Muscle of arm (tissue), 14 donors: Measurements from ENCODE around the gene MOGAT3. TPM values are rescaled to one million over a fixed set of nuclear protein-coding genes. Genes with fewer than 3 reads are reported as not detected.

Source experiments
- DNase-seq: peaks from one replicate; pipeline ENCODE4 v3.0.0-alpha.2; 2013
- long read RNA-seq, 11 donors: transcript quantifications; one replicate each; lab custom pipeline, GENCODE V29; 2026
- polyA plus RNA-seq, 12 donors: library from polyadenylated mRNA; unstranded; fragments of 120-200 nt; gene quantifications; one replicate each; pipeline ENCODE4 v1.2.1, GENCODE V29; 2013; ENCODE audit not compliant: insufficient read length in 12 of 12

Gene MOGAT3, protein sequence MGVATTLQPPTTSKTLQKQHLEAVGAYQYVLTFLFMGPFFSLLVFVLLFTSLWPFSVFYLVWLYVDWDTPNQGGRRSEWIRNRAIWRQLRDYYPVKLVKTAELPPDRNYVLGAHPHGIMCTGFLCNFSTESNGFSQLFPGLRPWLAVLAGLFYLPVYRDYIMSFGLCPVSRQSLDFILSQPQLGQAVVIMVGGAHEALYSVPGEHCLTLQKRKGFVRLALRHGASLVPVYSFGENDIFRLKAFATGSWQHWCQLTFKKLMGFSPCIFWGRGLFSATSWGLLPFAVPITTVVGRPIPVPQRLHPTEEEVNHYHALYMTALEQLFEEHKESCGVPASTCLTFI
- 10 to 100 TPM in 1 of 12 donors, under 1 TPM in 4, not detected in 7; 0.08 to 31.6 (median 0.15) TPM for polyA plus RNA-seq
- long read RNA-seq, donor 1, partial matches to known transcripts, result 0 of 4 reads
- long read RNA-seq, donor 1, other reads (novel, unspliced or antisense), result 0 of 4 reads
- long read RNA-seq, donor 2, result 0 reads
- long read RNA-seq, donor 3, result 0 reads
- long read RNA-seq, donor 4, result 0 reads
- long read RNA-seq, donor 5, result 0 reads
- long read RNA-seq, donor 6, result 0 reads
- long read RNA-seq, donor 7, result 0 reads
- long read RNA-seq, donor 8, result 0 reads
- long read RNA-seq, donor 9, result 0 reads
- long read RNA-seq, donor 10, result 0 reads
- long read RNA-seq, donor 11, result 0 reads

DNA sequence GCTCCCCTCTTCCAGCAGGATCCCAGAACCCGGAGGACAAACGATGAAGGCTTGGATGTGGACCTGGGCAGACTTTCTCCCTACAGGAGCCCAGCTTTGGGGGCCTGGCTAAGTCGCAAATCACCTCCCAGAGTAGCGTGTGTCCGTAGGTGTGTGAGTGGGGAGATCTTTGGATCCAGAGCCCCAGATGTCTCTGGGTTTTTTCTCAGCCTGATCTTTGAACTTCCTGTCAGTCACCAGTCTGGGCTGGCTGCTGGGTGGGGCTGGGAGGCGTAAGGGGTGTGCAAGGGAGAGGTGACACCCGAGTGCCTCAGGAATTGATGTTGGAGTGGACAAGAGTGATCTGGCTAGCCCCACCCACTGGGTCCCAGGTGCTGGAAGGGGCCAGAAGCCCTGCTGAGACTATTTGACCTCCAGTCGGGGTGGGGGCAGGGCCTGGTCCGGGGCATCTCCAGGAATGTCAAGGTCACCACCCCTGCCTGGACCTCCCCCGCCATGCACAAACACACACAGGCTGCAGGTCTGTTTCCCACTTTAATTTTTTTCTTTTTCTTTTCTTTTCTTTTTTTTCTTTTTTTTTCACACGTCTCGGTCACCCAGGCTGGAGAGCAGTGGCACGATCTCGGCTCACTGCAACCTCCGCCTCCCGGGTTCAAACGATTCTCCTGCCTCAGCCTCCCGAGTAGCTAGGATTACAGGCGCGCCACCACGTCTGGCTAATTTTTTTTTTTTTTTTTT is at the start of gene MOGAT3:
MOGAT3 (minus strand) TSS at position 175 of the 738 bp plus-strand sequence. CDS start 182 bp downstream, outside the sequence.
- DNase-seq, result no peak

DNA sequence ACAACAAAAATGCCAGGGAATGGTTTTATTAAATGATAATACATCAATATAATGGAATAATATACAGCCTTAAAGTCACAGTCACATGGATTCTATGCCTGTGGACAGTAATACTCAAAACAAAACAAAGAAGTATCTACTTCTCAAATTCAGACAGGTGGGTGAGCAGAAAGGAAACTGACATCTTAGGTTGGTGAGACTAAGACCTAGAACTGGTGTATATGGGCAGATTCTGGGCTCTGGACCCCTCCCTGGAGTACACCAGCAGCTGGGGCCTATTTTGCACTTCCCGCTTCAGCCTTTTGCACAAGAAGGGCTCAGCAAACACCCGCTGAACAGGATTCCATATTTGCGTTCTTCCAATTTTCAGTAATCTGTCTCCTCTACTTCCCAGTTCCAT is 49.5 kb upstream of the MOGAT3 start:
- DNase-seq, result no peak

DNA sequence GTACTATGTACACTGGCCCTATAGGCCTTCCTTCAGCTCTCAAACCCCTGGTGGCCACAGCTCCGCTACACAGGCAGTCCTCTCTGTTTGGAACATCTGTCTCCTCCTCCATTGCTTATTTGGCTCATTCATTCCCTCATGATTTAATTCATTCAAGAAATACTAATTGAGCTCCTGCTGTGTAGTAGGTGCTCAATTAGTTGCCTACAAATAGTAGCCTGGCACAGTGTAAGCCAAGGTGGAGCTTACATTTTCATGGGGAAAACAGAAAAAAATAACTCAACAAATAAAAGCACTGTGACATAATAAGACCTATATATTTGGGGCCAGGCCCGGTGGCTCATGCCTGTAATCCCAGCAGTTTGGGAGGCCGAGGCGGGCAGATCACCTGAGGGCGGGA is 47.4 kb upstream of the MOGAT3 start:
- no peak for DNase-seq

DNA sequence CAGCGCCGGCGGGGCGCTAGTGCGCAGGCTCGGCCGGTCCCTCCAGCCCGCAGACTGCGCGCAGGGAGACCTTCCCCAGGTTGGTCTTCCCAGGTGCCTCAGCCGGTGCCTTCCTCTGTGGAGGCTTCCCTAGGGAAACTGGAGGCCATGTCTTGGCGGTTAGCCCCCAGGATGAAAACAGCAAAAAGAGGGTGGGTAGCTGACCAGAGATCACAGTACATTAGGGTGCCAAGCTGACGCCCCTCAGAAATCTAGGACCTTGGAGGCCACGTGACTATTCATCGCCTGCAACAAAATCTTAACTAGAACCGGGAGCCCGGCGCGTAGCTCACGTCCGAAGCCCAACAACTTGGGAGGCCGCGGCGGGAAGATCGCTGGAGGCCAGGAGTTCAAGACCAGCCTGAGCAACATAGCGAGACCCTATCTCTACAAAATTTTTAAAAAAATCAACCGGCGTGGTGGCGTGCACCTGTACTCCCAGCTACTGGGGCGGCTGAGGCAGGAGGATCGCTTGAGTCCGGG is 44.4 kb upstream of the MOGAT3 start:
- DNase-seq, result no peak

DNA sequence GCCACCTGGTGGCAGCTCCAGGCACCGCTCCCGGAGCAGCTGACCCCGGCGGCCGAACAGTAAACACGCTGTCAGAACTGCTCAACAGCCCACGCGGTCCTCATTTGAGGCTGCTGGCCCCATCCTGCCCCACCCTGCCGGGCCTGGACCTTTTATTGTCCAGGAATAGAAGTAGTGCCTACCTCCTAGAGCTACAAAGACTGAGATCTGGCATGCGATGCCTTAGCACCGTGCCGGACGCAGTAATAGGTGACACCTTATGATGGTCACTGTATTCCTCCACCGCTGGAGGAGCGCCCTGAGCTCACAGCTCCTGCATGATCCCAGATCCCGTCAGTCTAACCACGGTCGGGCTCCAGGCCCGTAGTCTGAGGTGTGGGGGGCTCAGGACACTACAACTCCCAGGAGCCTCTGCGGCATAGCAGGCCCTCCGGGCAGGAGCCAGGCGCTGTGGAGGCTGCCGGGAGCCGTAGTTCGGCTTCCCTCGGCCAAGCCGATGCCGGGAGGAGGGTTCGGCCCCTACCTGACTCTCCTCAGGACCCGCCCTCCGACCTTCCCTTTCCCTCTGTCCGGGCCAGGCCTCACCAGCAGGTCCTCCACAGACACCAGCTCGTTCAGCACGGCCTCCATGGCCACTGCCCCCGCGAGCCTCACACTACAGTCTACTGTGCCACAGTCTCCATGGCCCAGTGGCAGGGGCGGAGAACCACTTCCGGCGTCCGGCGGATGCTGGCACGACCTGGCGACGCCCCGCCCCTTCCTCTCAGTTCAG is 43.7 kb upstream of the MOGAT3 start, which contains the start of gene FIS1:
FIS1 (minus strand) TSS at position 707 of the 772 bp plus-strand sequence; CDS start at position 630, 77 bp downstream.
- peak; percentile 92 for DNase-seq

DNA sequence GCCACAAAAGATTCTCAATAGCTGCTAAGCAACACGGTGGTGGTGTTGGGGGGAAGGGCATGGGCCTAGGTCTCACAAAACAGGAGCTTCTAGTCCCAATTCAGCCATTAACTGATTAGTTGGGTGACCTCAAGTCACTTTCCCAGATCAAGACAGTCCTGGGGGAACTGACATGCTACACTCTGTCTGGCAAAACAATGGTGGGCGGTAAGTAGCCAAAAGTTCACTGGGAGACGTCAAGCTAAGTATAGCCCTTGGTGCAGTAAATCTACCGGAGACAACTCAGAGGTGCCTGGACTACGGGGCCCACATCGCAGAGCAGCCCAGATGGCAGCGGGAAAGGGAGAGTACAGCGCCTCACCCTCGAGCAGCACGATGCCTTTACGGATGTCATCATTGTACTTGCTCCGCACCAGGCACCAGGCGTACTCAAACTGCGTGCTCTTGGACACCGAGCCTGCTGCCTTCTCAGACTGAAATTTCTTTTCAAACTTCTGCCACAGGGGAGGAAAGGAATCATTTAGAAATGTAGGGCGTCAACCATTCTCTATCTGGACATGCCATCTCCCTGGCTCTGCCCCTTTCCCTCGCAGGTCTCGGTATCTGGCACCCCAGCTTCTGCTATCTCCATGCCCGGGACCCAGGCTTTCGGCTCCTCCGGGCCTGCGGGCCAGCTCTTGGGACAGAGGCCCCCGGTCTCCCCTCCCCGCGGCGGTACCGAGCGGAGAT is 43.0 kb upstream of the MOGAT3 start:
- no peak for DNase-seq

DNA sequence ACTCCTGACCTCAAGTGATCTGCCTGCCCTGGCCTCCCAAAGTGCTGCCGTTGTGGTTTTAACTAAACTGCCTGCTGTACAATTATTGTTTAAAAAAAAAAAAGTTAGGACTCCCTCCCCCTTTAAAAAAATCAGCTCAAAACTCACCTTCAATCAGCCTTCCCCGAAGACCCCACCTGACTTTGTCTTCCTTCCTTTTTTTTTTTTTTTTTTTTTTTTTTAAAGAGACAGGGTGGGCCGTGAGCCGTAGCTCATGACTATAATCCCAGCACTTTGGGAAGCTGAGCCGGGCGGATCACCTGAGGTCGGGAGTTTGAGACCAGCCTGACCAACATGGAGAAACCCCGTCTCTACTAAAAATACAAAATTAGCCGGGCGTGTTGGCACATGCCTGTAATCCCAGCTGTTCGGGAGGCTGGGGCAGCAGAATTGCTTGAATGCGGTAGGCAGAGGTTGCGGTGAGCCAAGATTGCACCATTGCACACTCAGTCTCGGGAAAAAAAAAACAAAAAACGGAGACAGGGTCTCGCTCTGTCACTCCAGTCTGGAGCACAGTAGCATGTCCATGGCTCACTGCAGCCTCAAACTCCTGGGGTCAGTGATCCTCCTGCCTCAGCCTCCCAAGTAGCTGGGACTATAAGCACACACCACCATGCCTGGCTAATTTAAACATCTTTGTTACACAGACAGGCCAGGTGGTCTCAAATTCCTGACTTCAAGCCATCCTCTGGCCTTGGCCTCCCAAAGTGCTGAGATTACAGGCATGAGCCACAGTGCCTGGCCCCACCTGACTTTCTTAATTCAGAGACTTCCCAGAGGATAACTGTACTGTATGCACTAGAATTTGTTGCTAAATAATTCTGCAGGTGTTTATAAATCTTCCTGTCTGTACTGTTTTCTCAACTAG is 40.9 kb upstream of the MOGAT3 start:
- no peak for DNase-seq

DNA sequence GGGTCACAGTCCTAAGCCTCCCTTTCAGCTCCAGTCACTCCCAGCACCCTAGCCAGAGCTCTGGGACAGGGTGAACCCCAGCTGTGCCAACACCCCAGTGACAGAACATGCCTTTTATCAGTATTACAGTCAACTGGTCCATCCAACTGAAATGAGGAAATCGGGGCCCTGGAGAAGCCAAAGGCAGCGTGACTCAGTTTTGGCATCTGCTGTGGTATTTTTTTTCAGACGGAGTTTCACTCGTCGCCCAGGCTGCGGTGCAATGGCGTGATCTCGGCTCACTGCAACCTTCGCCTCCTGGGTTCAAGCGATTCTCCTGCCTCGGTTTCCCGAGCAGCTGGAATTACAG is 40.2 kb upstream of the MOGAT3 start:
- no peak for DNase-seq

DNA sequence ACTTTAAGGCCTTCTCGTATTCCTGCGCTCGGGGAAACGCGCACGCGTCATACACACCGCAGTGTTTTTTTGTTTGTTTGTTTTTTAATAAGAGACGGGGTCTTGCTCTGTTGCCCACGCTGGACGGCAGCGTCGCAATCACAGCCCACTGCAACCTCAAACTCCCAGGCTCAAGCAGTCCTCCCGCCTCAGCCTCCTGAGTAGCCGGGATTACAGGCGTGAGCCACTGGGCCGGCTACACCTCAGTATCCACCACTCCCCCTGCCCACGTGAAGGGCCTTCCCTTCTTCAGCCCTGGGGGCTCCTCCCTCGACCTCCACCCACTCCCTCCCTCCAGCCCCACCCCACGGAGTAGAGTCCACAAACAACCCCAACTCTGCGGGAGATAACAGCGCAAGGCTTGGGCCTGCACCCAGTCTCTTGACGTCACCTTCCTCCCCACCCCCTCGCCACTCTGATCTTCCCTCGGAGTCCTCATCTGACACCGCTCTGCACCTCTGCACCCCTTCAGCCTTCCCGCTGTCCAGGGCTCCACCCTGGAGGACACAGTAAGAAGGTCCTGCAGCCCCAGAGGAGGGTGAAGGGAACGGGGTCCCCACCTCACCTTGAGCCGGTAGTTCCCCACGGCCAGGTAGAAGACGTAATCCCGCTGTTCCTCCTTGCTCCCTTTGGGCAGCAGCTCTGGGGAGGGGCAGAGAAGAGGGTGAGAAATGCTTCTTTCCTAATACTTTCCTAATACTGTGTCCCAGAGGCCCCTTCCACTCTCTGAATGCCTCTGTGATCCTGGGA is 39.6 kb upstream of the MOGAT3 start:
- no peak for DNase-seq

DNA sequence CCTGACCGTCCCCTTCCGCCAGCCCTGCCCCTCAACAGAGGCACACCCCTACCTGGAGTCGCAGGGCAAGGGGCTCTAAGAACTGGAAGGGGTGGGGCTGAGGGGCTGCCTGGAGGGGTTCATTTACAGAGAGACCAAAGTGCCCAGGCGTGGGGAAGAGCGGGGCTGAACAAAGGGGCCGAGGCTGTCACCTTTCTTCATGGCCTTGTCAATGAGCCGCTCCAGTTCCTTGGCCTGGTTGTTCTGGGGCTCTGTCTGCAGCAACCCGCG is 39.0 kb upstream of the MOGAT3 start:
- no peak for DNase-seq

DNA sequence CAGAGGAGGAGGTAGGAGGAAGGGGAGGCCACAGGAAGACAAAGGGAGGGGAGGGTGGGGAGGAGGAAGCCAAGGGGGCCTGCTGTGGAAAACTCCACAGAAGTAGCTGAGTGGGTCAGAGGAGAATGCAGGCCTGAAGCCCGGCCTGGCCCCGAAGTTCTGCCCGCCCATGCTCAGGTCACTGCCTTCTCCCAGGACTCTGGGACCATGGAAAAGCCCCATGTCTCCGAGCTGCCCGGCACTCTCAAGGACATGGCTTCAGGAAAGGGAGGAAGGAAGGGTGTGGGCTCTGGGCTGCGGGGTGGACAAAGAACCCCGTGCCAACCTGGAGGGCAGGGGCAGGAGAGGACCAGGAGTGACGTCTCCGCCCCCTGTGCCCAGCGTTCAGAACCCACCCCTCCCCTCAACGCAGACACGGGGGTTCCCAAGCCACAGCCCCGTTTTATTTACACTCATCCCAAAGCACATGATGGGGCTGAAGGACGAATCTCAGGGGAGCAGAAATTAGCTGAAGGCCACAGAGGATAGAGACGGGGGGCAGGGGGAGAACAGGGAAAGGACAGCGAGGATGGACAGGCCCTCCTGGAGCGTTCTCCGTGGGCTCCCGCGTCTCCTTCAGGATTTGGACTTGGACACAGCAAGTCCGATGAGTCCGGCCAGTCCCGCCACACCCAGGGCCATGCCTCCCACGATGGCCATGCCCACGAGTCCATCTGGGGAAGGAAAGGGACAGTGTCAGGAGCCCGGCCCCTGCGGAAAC is 38.5 kb upstream of the MOGAT3 start:
- DNase-seq, result no peak

DNA sequence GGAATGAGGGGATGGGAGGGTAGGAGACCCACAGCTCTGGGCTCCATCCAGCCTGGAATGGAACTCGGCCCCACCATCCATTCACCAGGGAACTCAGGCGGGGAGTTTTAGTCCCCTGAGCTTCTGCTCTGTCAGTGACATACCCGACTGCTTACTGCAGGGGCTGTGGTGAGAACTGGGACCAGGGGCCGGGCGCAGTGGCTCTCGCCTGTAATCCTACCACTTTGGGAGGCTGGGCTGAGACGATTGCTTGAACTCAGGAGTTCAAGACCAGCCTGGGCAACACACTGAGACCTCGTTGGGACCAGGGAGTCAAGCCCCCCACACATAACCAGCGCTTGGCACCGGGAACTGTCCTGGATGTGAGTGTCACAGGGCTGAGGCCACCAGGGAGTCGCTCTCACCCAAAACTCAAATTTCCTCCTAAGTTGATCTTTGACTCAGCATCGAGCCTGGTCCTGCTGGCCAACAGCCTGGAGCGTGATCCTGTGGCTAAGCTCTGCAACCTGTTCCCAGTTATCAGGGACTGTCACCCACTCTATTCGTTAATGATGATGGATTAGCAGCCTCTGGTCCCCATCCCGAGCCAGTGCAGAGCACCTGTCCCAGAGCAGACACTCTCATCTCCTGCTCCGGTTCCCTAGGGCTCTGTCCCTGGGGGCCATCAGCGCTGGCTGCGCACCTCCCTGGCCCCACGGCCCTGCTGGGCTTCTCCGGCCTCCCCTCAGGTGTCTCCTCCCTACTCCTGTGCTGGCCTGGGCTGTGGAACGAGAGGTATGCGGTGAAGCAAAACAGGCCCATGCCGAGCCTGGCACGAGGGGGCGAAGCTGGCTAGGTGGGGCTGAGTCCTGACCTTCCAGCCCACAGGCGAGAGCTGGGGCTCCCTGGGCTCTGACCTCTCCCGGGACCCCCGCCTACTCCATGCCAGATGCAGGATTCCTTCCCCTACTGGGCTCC is 37.7 kb upstream of the MOGAT3 start:
- DNase-seq, result no peak

DNA sequence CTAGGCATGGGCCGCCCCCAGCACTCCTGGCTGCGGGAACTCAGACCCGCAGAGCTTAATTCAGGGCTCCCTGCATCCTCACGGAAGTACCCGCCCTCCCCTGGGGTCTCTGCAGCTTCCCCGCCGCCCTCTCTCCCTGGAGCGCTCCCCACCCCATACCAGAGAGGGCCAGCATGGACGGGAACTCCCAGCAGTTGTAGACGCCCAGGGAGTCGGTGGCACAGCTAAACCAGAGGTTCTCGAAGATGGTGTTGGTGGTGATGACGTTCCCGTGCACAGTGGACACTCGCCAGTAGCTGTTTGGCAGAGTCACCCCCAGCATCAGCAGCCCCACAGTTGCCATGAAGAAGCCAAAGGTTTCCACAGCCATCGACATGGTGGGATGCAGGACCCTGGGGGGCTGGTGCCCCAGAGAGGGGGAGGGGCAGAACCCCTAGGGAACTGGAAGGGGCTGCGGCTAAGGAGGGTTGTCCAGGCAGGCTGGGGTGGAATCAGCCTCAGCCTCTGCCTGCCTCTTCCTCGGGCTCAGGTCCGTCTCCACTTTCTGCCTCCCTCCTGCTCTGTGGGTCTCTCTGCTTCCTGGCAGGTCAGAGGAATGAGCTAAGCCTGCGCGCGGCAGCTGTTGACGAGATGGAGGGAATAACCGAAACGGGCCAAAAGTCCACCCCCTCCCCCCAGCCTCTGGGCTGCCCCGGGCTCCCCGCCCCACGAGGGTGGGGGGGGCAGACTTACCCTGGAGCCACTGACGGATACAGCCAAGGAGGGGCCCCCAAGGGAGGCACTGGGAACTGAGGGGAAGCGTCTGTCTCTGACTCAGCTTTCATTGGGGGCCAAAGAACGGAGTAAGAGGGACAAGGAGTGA is 36.6 kb upstream of the MOGAT3 start, which contains the start of gene CLDN15:
CLDN15 (minus strand) TSS at position 597 of the 862 bp plus-strand sequence; CDS start at position 376, 221 bp downstream.
- DNase-seq, result peak; percentile 70

DNA sequence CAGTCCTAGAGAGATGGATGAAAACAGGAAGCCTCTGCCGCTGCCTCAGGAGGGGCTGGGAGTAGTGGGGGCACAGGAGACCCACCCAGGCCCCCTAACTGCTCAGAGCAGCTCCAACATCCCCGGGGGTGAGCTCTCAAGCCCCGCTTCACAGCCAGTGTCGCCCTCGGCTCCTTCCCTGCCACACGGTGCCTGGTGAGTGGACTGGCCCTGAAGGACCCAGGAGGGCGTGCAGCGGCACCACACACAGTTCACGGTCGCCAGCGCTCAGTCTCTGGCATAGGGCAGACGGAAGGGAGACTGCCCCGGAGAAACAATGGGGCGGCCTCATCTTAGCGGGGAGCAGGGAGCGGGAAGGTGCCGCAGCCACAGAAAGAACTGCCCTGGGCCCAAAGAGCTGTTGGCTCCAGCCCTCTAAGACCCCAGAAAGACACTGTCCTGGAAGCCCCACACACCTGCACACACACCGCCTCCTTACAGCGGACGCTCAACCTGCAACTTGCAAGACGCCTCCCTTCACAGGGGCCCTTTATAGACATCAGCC is 35.5 kb upstream of the MOGAT3 start:
- DNase-seq, result no peak

DNA sequence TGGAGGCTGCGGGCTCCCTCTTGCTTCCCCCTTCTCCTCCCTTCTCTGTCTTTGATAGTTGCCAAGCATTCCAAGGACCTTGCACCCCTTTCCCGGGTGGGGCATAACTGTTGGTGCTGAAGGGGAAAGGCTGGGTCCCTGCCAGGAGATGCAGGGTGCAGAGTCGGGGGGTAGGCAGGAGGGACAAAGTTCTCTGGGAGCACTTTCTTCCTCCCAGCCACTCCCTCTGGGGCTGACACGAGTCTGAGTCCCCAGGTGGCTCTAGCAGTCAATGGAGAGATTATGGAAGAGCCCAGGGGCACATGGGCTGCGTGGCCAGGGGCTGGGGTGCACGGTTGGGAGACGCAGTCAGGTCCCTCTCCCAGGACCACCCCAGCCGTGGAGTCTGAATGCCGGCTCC is 34.7 kb upstream of the MOGAT3 start:
- DNase-seq, result no peak

DNA sequence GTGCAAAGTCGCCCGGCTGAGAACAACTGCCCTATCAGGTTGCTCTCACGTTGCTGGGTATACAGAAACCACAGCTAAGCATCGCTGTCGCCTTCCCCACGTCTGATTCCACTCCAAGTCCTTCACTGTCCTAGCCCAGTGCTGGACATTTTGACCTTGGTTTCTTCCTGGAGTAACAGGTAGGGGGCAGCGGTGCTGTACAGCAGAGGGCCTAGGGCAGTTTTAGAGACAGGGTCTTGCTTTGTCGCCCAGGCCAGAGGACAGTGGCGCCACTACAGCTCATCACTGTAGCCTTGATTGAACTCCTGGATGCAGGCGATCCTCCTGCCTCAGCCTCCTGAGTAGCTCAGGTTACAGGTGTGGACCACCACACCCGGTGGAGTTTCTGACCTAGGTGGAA is 34.2 kb upstream of the MOGAT3 start:
- no peak for DNase-seq
